Liver (tissue), 3 donors: Measurements from ENCODE around the gene ABCA4.

Experiments used
- CTCF ChIP-seq: fragments of 150-350 bp; IDR thresholded peaks from 2 replicates; pipeline ENCODE4 v1.5.1; 2017; ENCODE audit warnings: improper control_type of control experiment, low read depth, low read length; ENCODE audit not compliant: missing input control
- JUND ChIP-seq, 2 donors: IDR thresholded peaks; 2 replicates each; pipeline ENCODE4 v1.6.1; 2016; ENCODE audit warnings: antibody characterized with exemption in 2 of 2
- MAX ChIP-seq: IDR thresholded peaks from 2 replicates; pipeline ENCODE4 v1.6.1; 2016; ENCODE audit warnings: antibody characterized with exemption
- TAF1 ChIP-seq: conservative IDR thresholded peaks from 2 replicates; pipeline ENCODE4 v1.6.1; 2016; ENCODE audit warnings: antibody characterized with exemption, mild to moderate bottlenecking
- ZBTB33 ChIP-seq: IDR thresholded peaks from 2 replicates; pipeline ENCODE4 v1.6.1; 2016; ENCODE audit warnings: antibody characterized with exemption
- donor health status: healthy.
- donor health status: healthy.

GRCh38 chr1:94014087-94014486 lies 106.9 kb downstream of the ABCA4 start:
- TF ChIP-seq CTCF = no peak
- TF ChIP-seq ZBTB33 = no peak
- no peak for TF ChIP-seq MAX
- TF ChIP-seq TAF1 = no peak
- TF ChIP-seq JUND (IDR thresholded peaks at IDR 0.05) = no peak
